ENCODE measurements around the gene TMED6.

DNA sequence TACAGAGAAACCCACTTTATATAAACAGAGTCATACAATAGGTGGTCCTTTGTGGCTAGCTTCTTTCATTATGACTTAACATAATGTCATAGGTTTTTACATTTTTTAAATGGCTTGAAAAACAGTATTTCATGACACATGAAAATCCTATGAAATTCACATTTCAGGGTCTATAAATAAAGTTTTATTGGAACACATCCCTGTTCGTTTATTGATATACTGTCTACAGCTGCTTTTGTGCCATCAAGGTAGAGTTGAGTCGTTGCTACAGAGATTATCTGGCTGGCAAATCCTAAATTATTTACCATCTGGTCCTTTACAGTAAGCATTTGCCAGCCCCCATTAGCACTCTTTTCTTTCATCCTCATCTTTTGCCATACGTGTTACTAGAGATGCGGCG is 38.1 kb downstream of the TMED6 start:
- TF ChIP-seq, protein P1, sequence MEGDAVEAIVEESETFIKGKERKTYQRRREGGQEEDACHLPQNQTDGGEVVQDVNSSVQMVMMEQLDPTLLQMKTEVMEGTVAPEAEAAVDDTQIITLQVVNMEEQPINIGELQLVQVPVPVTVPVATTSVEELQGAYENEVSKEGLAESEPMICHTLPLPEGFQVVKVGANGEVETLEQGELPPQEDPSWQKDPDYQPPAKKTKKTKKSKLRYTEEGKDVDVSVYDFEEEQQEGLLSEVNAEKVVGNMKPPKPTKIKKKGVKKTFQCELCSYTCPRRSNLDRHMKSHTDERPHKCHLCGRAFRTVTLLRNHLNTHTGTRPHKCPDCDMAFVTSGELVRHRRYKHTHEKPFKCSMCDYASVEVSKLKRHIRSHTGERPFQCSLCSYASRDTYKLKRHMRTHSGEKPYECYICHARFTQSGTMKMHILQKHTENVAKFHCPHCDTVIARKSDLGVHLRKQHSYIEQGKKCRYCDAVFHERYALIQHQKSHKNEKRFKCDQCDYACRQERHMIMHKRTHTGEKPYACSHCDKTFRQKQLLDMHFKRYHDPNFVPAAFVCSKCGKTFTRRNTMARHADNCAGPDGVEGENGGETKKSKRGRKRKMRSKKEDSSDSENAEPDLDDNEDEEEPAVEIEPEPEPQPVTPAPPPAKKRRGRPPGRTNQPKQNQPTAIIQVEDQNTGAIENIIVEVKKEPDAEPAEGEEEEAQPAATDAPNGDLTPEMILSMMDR (IDR thresholded peaks at IDR 0.05), result no peak
- no peak for TF ChIP-seq POLR2A (IDR thresholded peaks at IDR 0.05)
